Gastroesophageal sphincter (tissue), 4 donors: ENCODE results near the gene DSCAML1. TPM values are rescaled to one million over a fixed set of nuclear protein-coding genes. Genes with fewer than 3 reads are reported as not detected.

Experiments
- ATAC-seq: fragments of 150-250 bp; one replicate; pipeline ENCODE4 v1.9.1; 2016; ENCODE audit warnings: mild to moderate bottlenecking, moderate library complexity
- H3K27ac ChIP-seq, 4 donors: fragments of 200-600 bp; sonication (generic) in 3 of 4; 1 replicate in 3 of 4; 2 replicates in 1 of 4; pipeline ENCODE4 v1.5.1; 2016 to 2019
- H3K27me3 ChIP-seq: fragments of 200-600 bp; sonication (generic); one replicate; pipeline ENCODE4 v1.5.1; 2019
- H3K36me3 ChIP-seq, 2 donors: fragments of 200-600 bp; sonication (generic); one replicate each; pipeline ENCODE4 v1.5.1; 2019; ENCODE audit warnings: control low read depth in 1 of 2
- H3K4me1 ChIP-seq, 3 donors: fragments of 200-600 bp; sonication (generic); 1 replicate in 2 of 3; 2 replicates in 1 of 3; pipeline ENCODE4 v1.5.1; 2016 to 2019; ENCODE audit warnings: control low read depth in 2 of 3
- H3K4me3 ChIP-seq, 2 donors: fragments of 200-600 bp; sonication (generic); one replicate each; pipeline ENCODE4 v1.5.1; 2019; ENCODE audit warnings: mild to moderate bottlenecking in 1 of 2, moderate library complexity in 1 of 2
- H3K9me3 ChIP-seq, 3 donors: fragments of 200-600 bp; sonication (generic); one replicate each; pipeline ENCODE4 v1.5.1; 2017 to 2019; ENCODE audit warnings: control low read depth in 2 of 3
- EP300 ChIP-seq: sonication (generic); formaldehyde crosslinking; IDR thresholded peaks from one replicate; pipeline ENCODE4 v1.6.1; 2017; ENCODE audit warnings: antibody characterized with exemption, mild to moderate bottlenecking
- POLR2A ChIP-seq, 2 donors: fragments of 450-650 bp; IDR thresholded peaks; one replicate each; pipeline ENCODE4 v1.6.1; 2017; ENCODE audit warnings: antibody characterized with exemption in 2 of 2, mild to moderate bottlenecking in 2 of 2, moderate library complexity in 1 of 2
- POLR2AphosphoS5 ChIP-seq: sonication (generic); formaldehyde crosslinking; IDR thresholded peaks from one replicate; pipeline ENCODE4 v1.6.1; 2017; ENCODE audit warnings: antibody characterized with exemption
- WGBS, 2 donors: methylation state at CpG; one replicate each; pipeline ENCODE4 v1.1.5; 2018; ENCODE audit warnings: low coverage in 1 of 2; 5-methylcytosine and 5-hydroxymethylcytosine counted together
- total RNA-seq, 4 donors: library from RNA; depleted of rRNA; stranded (reverse); fragments of >200 nt; gene quantifications; one replicate each; pipeline ENCODE4 v1.1.0, GENCODE V29; 2016
- TF ChIP-seq, protein P1 (sequence below), 4 experiments: fragments of 200-600 bp in 2 of 4; fragments of 450-650 bp in 2 of 4; sonication (generic) in 1 of 4; IDR thresholded peaks; one replicate each; pipeline ENCODE4 v1.5.1; 2017 to 2019; ENCODE audit warnings: antibody characterized with exemption in 4 of 4, mild to moderate bottlenecking in 2 of 4, moderate library complexity in 2 of 4

The DSCAML1 gene
- total RNA-seq, 4 donors from 2014 or later = 0.35 to 2.5 (median 0.73) TPM

DNA sequence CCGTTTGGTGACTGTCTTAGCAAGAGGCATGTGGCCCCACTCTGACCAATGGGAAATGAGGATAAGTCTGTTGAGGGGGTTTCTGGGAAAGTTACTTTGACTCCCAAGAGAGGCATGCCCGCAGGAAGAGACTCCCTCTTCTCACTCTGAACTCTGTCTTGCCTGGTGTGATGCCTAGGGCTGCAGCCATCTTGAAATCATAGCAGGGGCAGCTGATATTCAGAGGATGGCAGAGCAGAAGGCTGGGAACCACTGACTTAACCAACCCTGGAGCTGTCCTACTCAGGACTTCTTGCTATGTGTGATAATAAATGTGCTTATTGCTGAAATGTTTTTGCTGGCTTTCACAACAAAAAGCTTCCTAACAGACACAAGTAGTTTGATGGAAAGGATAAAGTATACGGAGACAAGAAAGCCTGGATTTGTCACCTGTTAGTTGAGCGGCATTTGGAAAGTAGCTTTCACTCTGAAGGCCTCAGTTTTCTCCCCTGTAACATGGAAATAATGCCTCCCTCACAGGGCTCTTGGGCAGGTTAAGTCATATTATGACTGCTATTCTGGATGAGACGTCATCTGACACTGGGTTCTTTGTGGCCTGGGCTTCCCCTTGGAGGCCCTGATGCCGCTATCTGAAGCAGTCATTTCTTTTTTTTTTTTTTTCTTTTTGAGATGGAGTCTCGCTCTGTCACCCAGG, 340.8 kb downstream of the DSCAML1 start:
- peaks cover 0 to 6% of the 10 kb centered on the region in 2 donors for H3K36me3 ChIP-seq
- H3K27ac ChIP-seq = no peak overlapping the region
- no peaks in the 10 kb centered on the region for H3K27me3 ChIP-seq
- no peak for ATAC-seq
- WGBS, 2 donors = 80 to 86% methylated on average over 6 of the region's 7 CpGs
- no peaks in the 10 kb centered on the region for H3K4me1 ChIP-seq
- no peak for TF ChIP-seq EP300
- TF ChIP-seq POLR2A (IDR thresholded peaks at IDR 0.05) = no peak
- TF ChIP-seq, protein P1, sequence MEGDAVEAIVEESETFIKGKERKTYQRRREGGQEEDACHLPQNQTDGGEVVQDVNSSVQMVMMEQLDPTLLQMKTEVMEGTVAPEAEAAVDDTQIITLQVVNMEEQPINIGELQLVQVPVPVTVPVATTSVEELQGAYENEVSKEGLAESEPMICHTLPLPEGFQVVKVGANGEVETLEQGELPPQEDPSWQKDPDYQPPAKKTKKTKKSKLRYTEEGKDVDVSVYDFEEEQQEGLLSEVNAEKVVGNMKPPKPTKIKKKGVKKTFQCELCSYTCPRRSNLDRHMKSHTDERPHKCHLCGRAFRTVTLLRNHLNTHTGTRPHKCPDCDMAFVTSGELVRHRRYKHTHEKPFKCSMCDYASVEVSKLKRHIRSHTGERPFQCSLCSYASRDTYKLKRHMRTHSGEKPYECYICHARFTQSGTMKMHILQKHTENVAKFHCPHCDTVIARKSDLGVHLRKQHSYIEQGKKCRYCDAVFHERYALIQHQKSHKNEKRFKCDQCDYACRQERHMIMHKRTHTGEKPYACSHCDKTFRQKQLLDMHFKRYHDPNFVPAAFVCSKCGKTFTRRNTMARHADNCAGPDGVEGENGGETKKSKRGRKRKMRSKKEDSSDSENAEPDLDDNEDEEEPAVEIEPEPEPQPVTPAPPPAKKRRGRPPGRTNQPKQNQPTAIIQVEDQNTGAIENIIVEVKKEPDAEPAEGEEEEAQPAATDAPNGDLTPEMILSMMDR (IDR thresholded peaks at IDR 0.05) = no peak
- TF ChIP-seq POLR2AphosphoS5 = no peak
- H3K4me3 ChIP-seq = no peak overlapping the region
- peaks cover 0 to 28% (median 0%) of the 10 kb centered on the region in 3 donors for H3K9me3 ChIP-seq

DNA sequence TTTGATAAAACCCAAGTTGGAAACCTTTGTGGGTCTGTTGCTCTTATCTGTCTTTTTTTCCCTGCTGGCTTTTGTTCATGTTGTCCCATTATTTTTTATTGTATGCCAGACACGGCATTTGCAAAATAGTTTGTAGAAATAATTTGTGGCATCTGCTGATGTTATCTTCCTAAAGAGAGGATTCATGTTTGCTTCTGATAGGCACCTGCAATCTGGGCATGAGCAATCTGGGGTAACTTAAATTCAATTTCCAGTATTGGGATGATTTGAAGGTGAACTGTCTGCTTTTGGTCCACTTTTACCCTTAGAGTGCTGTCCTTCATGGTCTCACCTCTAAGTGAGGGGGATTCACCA, 342.5 kb downstream of the DSCAML1 start:
- 100% methylated on average over 1 of the region's 1 CpG; no CpG with 5 or more reads in 1 of the 2 donors for WGBS, 2 donors
- no peaks in the 10 kb centered on the region for H3K4me1 ChIP-seq
- no peak for ATAC-seq
- peaks cover 0 to 28% (median 0%) of the 10 kb centered on the region in 3 donors for H3K9me3 ChIP-seq
- no peak overlapping the region for H3K4me3 ChIP-seq
- no peak for TF ChIP-seq POLR2A (IDR thresholded peaks at IDR 0.05)
- no peak for TF ChIP-seq EP300
- TF ChIP-seq, protein P1 (IDR thresholded peaks at IDR 0.05) = no peak
- TF ChIP-seq POLR2AphosphoS5 = no peak
- no peak overlapping the region for H3K27ac ChIP-seq
- no peaks in the 10 kb centered on the region for H3K27me3 ChIP-seq
- H3K36me3 ChIP-seq = peaks cover 0 to 6% of the 10 kb centered on the region in 2 donors

DNA sequence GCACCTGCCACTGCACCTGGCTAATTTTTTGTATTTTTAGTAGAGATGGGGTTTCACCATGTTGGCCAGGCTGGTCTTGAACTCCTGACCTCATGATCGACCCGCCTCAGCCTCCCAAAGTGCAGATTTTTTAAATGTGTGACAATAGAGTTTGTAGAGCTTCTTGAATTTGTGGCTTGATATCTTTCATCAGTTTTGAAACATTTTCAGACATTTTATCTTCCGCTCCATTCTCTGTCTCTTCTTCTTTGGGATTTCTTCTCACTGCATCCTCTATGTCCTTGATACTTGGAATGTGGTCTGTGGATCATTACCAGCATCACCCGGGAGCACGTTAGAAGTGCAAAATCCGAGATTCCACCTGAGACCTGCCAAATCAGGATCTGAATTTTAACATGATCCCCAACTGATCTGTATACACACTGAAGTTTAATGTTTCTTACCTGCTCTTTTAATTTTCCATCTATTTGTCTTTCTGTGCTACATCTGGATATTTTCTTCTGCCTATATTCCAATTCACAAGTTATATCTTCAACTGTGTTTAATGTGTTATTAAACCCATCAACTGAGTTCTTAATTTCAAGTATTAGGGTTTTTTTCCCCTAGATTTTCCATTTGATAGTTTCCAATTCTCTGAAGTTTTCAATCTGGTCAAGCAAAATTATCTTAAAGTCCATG, 343.0 kb downstream of the DSCAML1 start:
- H3K9me3 ChIP-seq = peaks cover 0 to 28% (median 0%) of the 10 kb centered on the region in 3 donors
- H3K27me3 ChIP-seq = no peaks in the 10 kb centered on the region
- no peak for ATAC-seq
- H3K27ac ChIP-seq = no peak overlapping the region
- WGBS, 2 donors = 93 to 100% methylated on average over 3 to 6 of the region's 6 CpGs
- H3K4me1 ChIP-seq = no peaks in the 10 kb centered on the region
- no peak overlapping the region for H3K4me3 ChIP-seq
- TF ChIP-seq, protein P1 (IDR thresholded peaks at IDR 0.05) = no peak
- no peak for TF ChIP-seq POLR2A (IDR thresholded peaks at IDR 0.05)
- peaks cover 0 to 6% of the 10 kb centered on the region in 2 donors for H3K36me3 ChIP-seq

DNA sequence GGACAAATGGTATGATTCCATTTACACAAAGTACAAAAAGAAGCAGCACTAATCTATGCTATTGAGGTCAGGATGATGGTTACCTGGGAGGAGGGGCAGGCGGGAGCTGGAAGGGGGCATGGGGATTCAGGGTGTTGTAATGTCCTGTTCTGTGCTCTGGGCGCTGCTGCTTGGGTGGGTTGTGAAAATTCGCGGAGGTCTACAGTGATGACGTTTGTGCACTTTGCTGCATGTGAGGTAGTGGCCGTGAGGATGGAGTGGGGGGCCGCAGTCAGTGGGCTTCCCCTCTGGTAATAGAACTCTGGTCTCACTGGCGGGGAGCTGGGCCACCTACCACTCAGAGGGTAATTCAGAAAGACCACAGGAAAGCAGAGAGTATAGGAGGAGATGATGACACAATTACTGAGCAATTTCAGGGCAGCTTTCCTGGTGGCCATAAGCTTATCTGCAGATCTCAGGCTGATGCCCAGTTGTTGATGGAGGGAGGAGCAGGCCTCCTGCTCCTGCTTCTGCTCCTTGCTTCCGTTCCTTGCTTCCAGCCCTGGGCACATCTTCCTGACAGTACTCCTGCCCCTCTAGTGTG, 347.8 kb downstream of the DSCAML1 start:
- 88% methylated on average over 4 to 7 of the region's 9 CpGs for WGBS, 2 donors

DNA sequence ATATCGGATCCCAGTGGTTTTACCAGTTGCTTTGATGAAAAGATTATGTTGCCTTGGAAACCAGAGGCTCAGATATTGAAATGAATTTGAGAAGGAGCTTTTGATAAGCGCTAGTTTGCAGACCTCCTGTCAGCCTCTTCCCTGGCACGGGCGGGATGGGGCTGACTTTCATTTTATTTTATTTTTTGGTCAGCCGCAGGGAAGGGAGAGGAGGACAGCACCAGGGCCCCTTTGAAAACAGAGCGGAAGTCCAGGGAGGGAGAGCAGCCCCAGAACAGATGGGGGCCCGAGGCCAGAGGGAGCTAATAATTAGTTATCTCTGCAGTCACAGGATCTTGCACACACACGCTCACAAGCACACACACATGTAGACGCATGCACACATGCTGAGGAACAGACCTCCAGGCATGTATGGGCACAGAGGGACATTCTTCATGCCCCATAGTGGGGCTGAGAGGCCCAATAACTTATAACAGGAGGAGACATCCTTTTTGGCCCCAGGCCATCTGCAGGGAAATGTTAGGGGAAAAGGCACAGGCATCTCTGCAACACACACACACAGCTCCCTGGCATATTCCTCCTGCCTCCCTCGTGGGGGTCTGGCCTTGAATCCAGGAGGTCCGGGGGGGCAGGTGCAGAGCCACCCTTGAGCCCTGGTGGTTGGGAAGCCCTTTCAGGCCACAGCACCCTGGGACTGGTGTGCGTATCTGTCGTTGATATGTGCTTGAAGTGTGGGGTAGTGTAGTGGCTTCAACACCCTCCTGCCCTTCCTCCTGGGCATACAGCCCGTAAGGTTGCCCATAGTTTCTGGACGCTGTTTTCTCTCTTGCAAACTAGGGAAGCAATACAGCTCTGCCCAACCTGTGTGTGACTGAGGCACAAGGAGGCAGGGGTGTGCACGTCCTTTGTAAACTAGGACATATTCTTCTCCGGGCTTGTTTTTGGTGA, 352.0 kb downstream of the DSCAML1 start:
- Histone ChIP-seq H3K4me3 (no peak overlapping the region), H3K27me3 (peaks cover 37% of the 10 kb centered on the region), H3K36me3 (no peaks in the 10 kb centered on the region), H3K4me1 (peaks cover 0 to 9% (median 0%) of the 10 kb centered on the region in 3 donors), H3K27ac (no peak overlapping the region), H3K9me3 (no peaks in the 10 kb centered on the region)
- TF ChIP-seq POLR2A (IDR thresholded peaks at IDR 0.05) (no peak), POLR2AphosphoS5 (no peak), EP300 (no peak)
- TF ChIP-seq, protein P1 (IDR thresholded peaks at IDR 0.05) = no peak
- ATAC-seq = no peak
- 70 to 73% methylated on average over 10 of the region's 17 CpGs for WGBS, 2 donors

More for the DNA sequence above, 347.8 kb downstream of the DSCAML1 start:
- H3K4me1 ChIP-seq = peaks cover 0 to 2% (median 0%) of the 10 kb centered on the region in 3 donors
- no peak overlapping the region for H3K27ac ChIP-seq
- no peak for TF ChIP-seq EP300
- H3K9me3 ChIP-seq = peaks cover 0 to 16% (median 0%) of the 10 kb centered on the region in 3 donors
- ATAC-seq = no peak
- no peak overlapping the region for H3K4me3 ChIP-seq
- no peaks in the 10 kb centered on the region for H3K36me3 ChIP-seq
- H3K27me3 ChIP-seq = peaks cover 17% of the 10 kb centered on the region
